Measurements from ENCODE around the gene LYPD3. TPM values are rescaled to one million over a fixed set of nuclear protein-coding genes. Genes with fewer than 3 reads are reported as not detected.

The LYPD3 gene
- total and polyA plus RNA-seq, 2 donors (not counting 3 experiments of a cell fraction or from before 2014, with no cell fraction given): 0.52 TPM; not detected in 1

GRCh38 chr19:43489310-43489709 lies 23.9 kb upstream of the LYPD3 start:
- dilution Hi-C loops (cut with MboI; ENCODE audit: extremely low pct_ligation_motif_present, low sequenced_read_pairs): no loop called here

More at GRCh38 chr19:43489310-43489709, 23.9 kb upstream of the LYPD3 start:
- intact Hi-C loops (cut with micrococcal nuclease): no loop called here
- Histone ChIP-seq H2AFZ (ENCODE audit: low read depth, low read length) (no peak overlapping the region), H3K4me1 (ENCODE audit: control insufficient read depth, extremely low read depth, insufficient read depth, low read length) (no peaks in the 10 kb centered on the region), H4K20me1 (replicated peaks; ENCODE audit: control insufficient read depth, extremely low read depth, insufficient read depth, low read length) (no peaks in the 10 kb centered on the region), H3K4me2 (ENCODE audit: insufficient read depth, low read length) (no peak overlapping the region), H3K4me3 (replicated peaks in 1 of 3; ENCODE audit: insufficient read depth in 1 of 3, low read depth in 1 of 3, low read length in 3 of 3) (no peak overlapping the region), H3K27me3 (ENCODE audit: control insufficient read depth in 2 of 2, insufficient read depth in 2 of 2, low read length in 2 of 2) (no peaks in the 10 kb centered on the region), H3K79me2 (ENCODE audit: control insufficient read depth, insufficient read depth, low read length) (no peaks in the 10 kb centered on the region), H3K9me1 (replicated peaks; ENCODE audit: control insufficient read depth, extremely low read depth, insufficient read depth, low read length) (no peaks in the 10 kb centered on the region), H3K9me3 (replicated peaks; ENCODE audit: control insufficient read depth, insufficient read depth, low read length) (no peaks in the 10 kb centered on the region), H3K36me3 (ENCODE audit: control insufficient read depth in 2 of 2, extremely low read depth in 1 of 2, insufficient read depth in 2 of 2, low read length in 2 of 2) (peaks cover 0 to 5% of the 10 kb centered on the region in 2 experiments), H3K27ac (ENCODE audit: insufficient read depth, low read depth, low read length) (no peak overlapping the region), H3K9ac (replicated peaks; ENCODE audit: extremely low read depth, insufficient read depth, low read length) (no peak overlapping the region)
- FAIRE-seq (no peak), DNase-seq (ENCODE audit: low read depth, low spot score) (no peak)
- ChIA-PET POLR2A (no interaction called here), CTCF (interaction anchor here (1.5 to 1.6 kb wide), 3 partner anchors 9 to 57 kb away, joined by 3 to 8 read pairs (median 4); no protein-coding TSS in a partner anchor)
- no TSS peak for BruUV-seq (replicated peaks)
- TF ChIP-seq CTCF (IDR thresholded peaks at IDR 0.05; ENCODE audit: extremely low read depth in 1 of 2, insufficient read depth in 1 of 2, low read depth in 1 of 2, low read length in 2 of 2) (no peak), POLR2A (IDR thresholded peaks at IDR 0.05; ENCODE audit: low read depth, low read length) (no peak), FOS (IDR thresholded peaks at IDR 0.05; ENCODE audit: borderline replicate concordance, insufficient read depth, low read length) (no peak), GATA2 (IDR thresholded peaks at IDR 0.05; ENCODE audit: insufficient read depth, insufficient read length, low read depth, low read length) (no peak), MAX (IDR thresholded peaks at IDR 0.05; ENCODE audit: insufficient read depth, insufficient read length) (no peak), EZH2 (IDR thresholded peaks at IDR 0.05; ENCODE audit: borderline replicate concordance, low read depth, low read length, severe bottlenecking) (no peak), MYC (IDR thresholded peaks at IDR 0.05; ENCODE audit: low read depth, low read length) (no peak), POLR2AphosphoS5 (IDR thresholded peaks at IDR 0.05; ENCODE audit: insufficient read depth, low read depth, low read length) (no peak), JUN (IDR thresholded peaks at IDR 0.05; ENCODE audit: borderline replicate concordance, insufficient read depth, insufficient read length, low read depth) (no peak)

Measured in endothelial cell of umbilical vein (primary cell).